GM23248 (cell line): Measurements from ENCODE around the gene AMFR.

ENCODE experiments used
- EZH2 ChIP-seq: fragments of 200-600 bp; sonication (generic); IDR thresholded peaks from 2 replicates; pipeline ENCODE4 v1.6.1; 2018; ENCODE audit warnings: antibody characterized with exemption, mild to moderate bottlenecking; ENCODE audit not compliant: insufficient read depth, poor library complexity, severe bottlenecking
- EZH2phosphoT487 ChIP-seq: fragments of 200-600 bp; sonication (generic); IDR thresholded peaks from 2 replicates; pipeline ENCODE4 v1.6.1; 2018; ENCODE audit warnings: antibody characterized with exemption, moderate library complexity, mild to moderate bottlenecking, low read depth; ENCODE audit not compliant: insufficient read depth

- TF ChIP-seq EZH2phosphoT487 (no peak), EZH2 (no peak)
These were observed 961 bp downstream of the AMFR start for GRCh38 chr16:56424404-56424764.
